H1 (cell line): Measurements from ENCODE around the gene KRT76. TPM values are rescaled to one million over a fixed set of nuclear protein-coding genes. Genes with fewer than 3 reads are reported as not detected.

ENCODE experiments used
- CTCF ChIA-PET: fragments of 300-600 bp; sonication (Branson Sonifier 250); formaldehyde crosslinking; loops from one replicate; lab custom pipeline; 2021; ENCODE audit not compliant: partially characterized antibody; lab: Charles Lee
- POLR2A ChIA-PET: fragments of 300-600 bp; sonication (Branson Sonifier 250); formaldehyde crosslinking; loops from one replicate; lab custom pipeline; 2021; ENCODE audit warnings: inconsistent platforms; ENCODE audit not compliant: partially characterized antibody; lab: Charles Lee
- DNase-seq, 2 experiments: peaks; one replicate each; pipeline versions ENCODE4 v3.0.0 to v3.0.0-alpha.2; 2010 to 2022; ENCODE audit warnings: low spot score in 2 of 2, low read depth in 1 of 2, mixed read lengths in 1 of 2
- FAIRE-seq: peaks from 2 replicates; lab custom pipeline; 2011; peaks lifted over from hg19 to GRCh38; lab: Jason Lieb, UNC
- H2AFZ ChIP-seq: 2 replicates; pipeline ENCODE4 v1.8.1; 2012; ENCODE audit warnings: low read length, inconsistent platforms
- H2AK5ac ChIP-seq: 2 replicates; pipeline ENCODE4 v1.6.1; 2013; ENCODE audit warnings: low read depth, low read length
- H2BK120ac ChIP-seq: replicated peaks from 2 replicates; pipeline ENCODE3; 2013; ENCODE audit warnings: low read depth, low read length, inconsistent platforms
- H2BK12ac ChIP-seq: 2 replicates; pipeline ENCODE4 v1.6.1; 2013; ENCODE audit warnings: low read depth, low read length
- H2BK15ac ChIP-seq: 2 replicates; pipeline ENCODE4 v1.6.1; 2013; ENCODE audit warnings: low read length
- H2BK20ac ChIP-seq: 2 replicates; pipeline ENCODE4 v1.6.1; 2013; ENCODE audit warnings: low read length
- H2BK5ac ChIP-seq: 2 replicates; pipeline ENCODE4 v1.6.1; 2013; ENCODE audit warnings: low read depth, low read length
- H3K14ac ChIP-seq: 2 replicates; pipeline ENCODE4 v1.6.1; 2013; ENCODE audit warnings: inconsistent platforms; ENCODE audit not compliant: insufficient read length
- H3K18ac ChIP-seq: 2 replicates; pipeline ENCODE4 v1.6.1; 2013; ENCODE audit warnings: low read length; ENCODE audit errors: extremely low read depth
- H3K23ac ChIP-seq: 2 replicates; pipeline ENCODE4 v1.6.1; 2013; ENCODE audit warnings: inconsistent platforms; ENCODE audit not compliant: insufficient read length
- H3K23me2 ChIP-seq: 2 replicates; pipeline ENCODE4 v1.6.1; 2013; ENCODE audit warnings: low read depth, low read length
- H3K27ac ChIP-seq: 2 replicates; pipeline ENCODE4 v1.6.1; 2011; ENCODE audit warnings: low read depth, low read length, inconsistent platforms
- H3K27me3 ChIP-seq, 4 experiments: replicated peaks in 1 of 4; 1 replicate in 1 of 4; 2 replicates in 3 of 4; pipeline versions ENCODE4 v1.6.1 to v1.8.1; 2011 to 2013; ENCODE audit warnings: low read length in 3 of 4, mild to moderate bottlenecking in 3 of 4, inconsistent platforms in 2 of 4, mixed read lengths in 2 of 4, moderate library complexity in 1 of 4; ENCODE audit not compliant: control insufficient read depth in 3 of 4, insufficient read depth in 3 of 4; ENCODE audit errors: extremely low read depth in 1 of 4
- H3K36me3 ChIP-seq, 4 experiments: 2 replicates each; pipeline versions ENCODE4 v1.6.1 to v1.8.1; 2011 to 2013; ENCODE audit warnings: mild to moderate bottlenecking in 4 of 4, low read length in 3 of 4, moderate library complexity in 2 of 4, control low read depth in 1 of 4, inconsistent platforms in 1 of 4; ENCODE audit not compliant: insufficient read depth in 4 of 4, control insufficient read depth in 2 of 4
- H3K4ac ChIP-seq: replicated peaks from 2 replicates; pipeline ENCODE3; 2013; ENCODE audit warnings: low read length, low read depth, mixed read lengths, inconsistent platforms; ENCODE audit not compliant: insufficient read length
- H3K4me1 ChIP-seq, 4 experiments: replicated peaks in 1 of 4; 1 replicate in 1 of 4; 2 replicates in 3 of 4; pipeline versions ENCODE4 v1.6.1 to v1.8.1; 2011 to 2013; ENCODE audit warnings: low read length in 3 of 4, inconsistent platforms in 2 of 4, mixed read lengths in 1 of 4; ENCODE audit not compliant: insufficient read depth in 4 of 4, control insufficient read depth in 3 of 4
- H3K4me2 ChIP-seq, 2 experiments: 2 replicates each; pipeline versions ENCODE4 v1.6.1 to v1.8.1; 2011 to 2013; ENCODE audit warnings: low read depth in 2 of 2, low read length in 2 of 2, control low read depth in 1 of 2, inconsistent platforms in 1 of 2, mild to moderate bottlenecking in 1 of 2; ENCODE audit not compliant: insufficient read depth in 1 of 2
- H3K4me3 ChIP-seq, 4 experiments: fragments of 200-600, 300-600 bp in 1 of 4; sonication (generic), shearing (Covaris generic), sonication (Bioruptor Twin) in 1 of 4; 2 replicates each; pipeline versions ENCODE4 v1.5.1 to v1.8.1; 2011 to 2016; ENCODE audit warnings: low read length in 4 of 4, low read depth in 3 of 4, control low read depth in 2 of 4, inconsistent platforms in 2 of 4, mild to moderate bottlenecking in 2 of 4, mixed read lengths in 1 of 4, moderate library complexity in 1 of 4; ENCODE audit not compliant: insufficient read depth in 2 of 4; ENCODE audit errors: extremely low read depth in 1 of 4
- H3K56ac ChIP-seq: replicated peaks from 2 replicates; pipeline ENCODE3; 2013; ENCODE audit warnings: low read depth, mild to moderate bottlenecking, mixed read lengths, low read length, inconsistent platforms; ENCODE audit not compliant: insufficient read length
- H3K79me1 ChIP-seq: 2 replicates; pipeline ENCODE4 v1.6.1; 2013; ENCODE audit warnings: low read depth, low read length, control low read depth
- H3K79me2 ChIP-seq, 2 experiments: 2 replicates each; pipeline versions ENCODE4 v1.6.1 to v1.8.1; 2012 to 2013; ENCODE audit warnings: low read length in 2 of 2, mild to moderate bottlenecking in 2 of 2, inconsistent platforms in 1 of 2; ENCODE audit not compliant: insufficient read depth in 2 of 2, control insufficient read depth in 1 of 2
- H3K9ac ChIP-seq, 4 experiments: replicated peaks in 1 of 4; 1 replicate in 1 of 4; 2 replicates in 3 of 4; pipeline versions ENCODE4 v1.6.1 to v1.8.1; 2011 to 2013; ENCODE audit warnings: low read depth in 3 of 4, low read length in 3 of 4, control low read depth in 2 of 4, mild to moderate bottlenecking in 2 of 4, moderate library complexity in 2 of 4, inconsistent platforms in 1 of 4; ENCODE audit errors: extremely low read depth in 1 of 4
- H3K9me3 ChIP-seq, 2 experiments: 2 replicates each; pipeline versions ENCODE4 v1.6.1 to v1.8.1; 2012 to 2013; ENCODE audit warnings: mild to moderate bottlenecking in 2 of 2, moderate library complexity in 2 of 2, control low read depth in 1 of 2, inconsistent platforms in 1 of 2, low read depth in 1 of 2, low read length in 1 of 2, mixed read lengths in 1 of 2; ENCODE audit not compliant: insufficient read depth in 2 of 2
- H4K20me1 ChIP-seq, 2 experiments: replicated peaks in 1 of 2; 2 replicates each; pipeline versions ENCODE3 to v1.8.1; 2011 to 2013; ENCODE audit warnings: inconsistent platforms in 2 of 2, low read length in 2 of 2, mild to moderate bottlenecking in 1 of 2; ENCODE audit not compliant: insufficient read depth in 2 of 2, control insufficient read depth in 1 of 2
- H4K5ac ChIP-seq: 2 replicates; pipeline ENCODE4 v1.6.1; 2013; ENCODE audit warnings: low read length, low read depth, mixed read lengths, inconsistent platforms; ENCODE audit not compliant: insufficient read length
- H4K8ac ChIP-seq: 2 replicates; pipeline ENCODE4 v1.8.0; 2013; ENCODE audit warnings: mild to moderate bottlenecking, moderate library complexity, low read length, inconsistent platforms; ENCODE audit not compliant: insufficient read depth; ENCODE audit errors: extremely low read depth
- H4K91ac ChIP-seq: replicated peaks from 2 replicates; pipeline ENCODE3; 2013; ENCODE audit warnings: low read length, mixed read lengths, inconsistent platforms; ENCODE audit not compliant: insufficient read length
- NANOG ChIP-seq: IDR thresholded peaks from 2 replicates; pipeline ENCODE4 v1.6.1; 2011; ENCODE audit warnings: low read length, low read depth, mild to moderate bottlenecking, inconsistent platforms; ENCODE audit not compliant: insufficient read depth, poor library complexity, severe bottlenecking
- PHF8 ChIP-seq: fragments of 200-600 bp; sonication (generic); conservative IDR thresholded peaks from 2 replicates; pipeline ENCODE4 v1.7.1; 2012; ENCODE audit warnings: low read depth, mild to moderate bottlenecking, inconsistent platforms, low read length, moderate library complexity
- POLR2A ChIP-seq, 2 experiments: IDR thresholded peaks; 1 replicate in 1 of 2; 2 replicates in 1 of 2; pipeline ENCODE4 v1.6.1; 2011; ENCODE audit warnings: low read depth in 2 of 2, low read length in 2 of 2, mild to moderate bottlenecking in 2 of 2; ENCODE audit errors: control extremely low read depth in 1 of 2
- SRF ChIP-seq: IDR thresholded peaks from 2 replicates; pipeline ENCODE4 v1.6.1; 2011; ENCODE audit warnings: mild to moderate bottlenecking, low read depth, low read length, moderate library complexity
- ZNF274 ChIP-seq: IDR thresholded peaks from 2 replicates; pipeline ENCODE4 v1.7.0; 2012; ENCODE audit warnings: low read length, borderline replicate concordance; ENCODE audit errors: extremely low read depth
- WGBS, 2 experiments: shearing (Covaris generic) in 1 of 2; methylation state at CpG; one replicate each; pipeline versions ENCODE4 v1.1.6 to v1.1.7; 2013 to 2015; ENCODE audit warnings: low lambda C conversion rate in 2 of 2, mixed read lengths in 2 of 2, inconsistent platforms in 1 of 2, low coverage in 1 of 2, missing lambda C conversion rate in 1 of 2; ENCODE audit not compliant: insufficient replicate concordance in 2 of 2, insufficient coverage in 1 of 2, insufficient read length in 1 of 2; ENCODE audit errors: extremely low coverage in 1 of 2, missing lambda C conversion rate in 1 of 2; 5-methylcytosine and 5-hydroxymethylcytosine counted together
- polyA plus RNA-seq, 7 experiments: library from polyadenylated mRNA; depleted of rRNA in 3 of 7; stranded (reverse) in 5 of 7; unstranded in 2 of 7; fragments of >200 nt in 5 of 7; fragments of 200-250 nt in 2 of 7; gene quantifications; 1 replicate in 5 of 7; 2 replicates in 1 of 7; 4 replicates in 1 of 7; pipeline versions ENCODE4 v1.2.1 to v1.2.3, GENCODE V29; 2011 to 2013; ENCODE audit warnings: missing spikeins in 2 of 7, mixed read lengths in 2 of 7
- total RNA-seq: library from RNA; stranded (reverse); fragmentation: NEBNext Ultra II Directional; extraction: Animal tissue kit (Norgen Biotek cat#: 25700); gene quantifications from 2 replicates; pipeline ENCODE4 v1.2.1, GENCODE V29; 2021

Gene KRT76
- total and polyA plus RNA-seq, 2 of the 8 experiments (the other 6 are each of a cell fraction or from before 2014, with no cell fraction given), result not detected

DNA sequence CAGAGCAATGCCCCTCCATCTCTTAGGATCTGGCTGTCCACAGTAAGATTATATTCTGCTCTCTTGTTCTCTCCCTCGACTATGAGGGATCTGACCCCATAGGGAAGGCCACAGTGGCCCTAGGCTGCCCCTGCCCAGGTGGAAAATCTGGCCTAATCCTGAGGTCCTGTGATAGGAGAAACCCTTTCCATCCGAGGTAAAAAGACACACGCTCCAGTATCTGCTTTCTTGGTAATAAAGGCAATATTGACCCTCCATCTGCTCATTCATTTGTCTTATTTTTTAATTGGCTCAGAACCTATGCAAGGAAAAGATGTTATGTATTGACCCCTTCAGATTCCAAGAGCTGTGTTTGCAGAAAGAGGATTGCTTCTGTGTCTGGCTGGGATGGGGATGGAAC, 9.7 kb downstream of the KRT76 start:
- H3K23ac ChIP-seq, result no peak overlapping the region
- no peak overlapping the region for H3K18ac ChIP-seq
- H3K4me3 ChIP-seq, result no peak overlapping the region
- H3K4ac ChIP-seq, result no peak overlapping the region
- no peak overlapping the region for H2BK20ac ChIP-seq
- H3K79me1 ChIP-seq, result no peaks in the 10 kb centered on the region
- WGBS, 2 experiments, result 56% methylated on average over 3 of the region's 3 CpGs; no CpG with 5 or more reads in 1 of the 2 experiments
- TF ChIP-seq ZNF274 (no peak), PHF8 (no peak), NANOG (no peak), POLR2A (IDR thresholded peaks at IDR 0.05; ENCODE audit: control extremely low read depth in 1 of 2, low read depth in 2 of 2, low read length in 2 of 2) (no peak), SRF (no peak)
- no peaks in the 10 kb centered on the region for H3K79me2 ChIP-seq
- no peak overlapping the region for H4K5ac ChIP-seq
- ChIA-PET POLR2A (no interaction called here), CTCF (interaction anchor here (0.9 to 2.0 kb wide), 3 partner anchors 9 to 76 kb away, joined by 3 to 10 read pairs (median 3); no protein-coding TSS in a partner anchor)
- no peaks in the 10 kb centered on the region for H3K4me1 ChIP-seq
- no peak overlapping the region for H2BK120ac ChIP-seq
- H4K20me1 ChIP-seq, result no peaks in the 10 kb centered on the region
- no peak overlapping the region for H3K14ac ChIP-seq
- H3K4me2 ChIP-seq, result no peak overlapping the region
- 0 out of 7 replicates have a peak, but pooled peaks cover 0 to under 1% (median 0%) of the 10 kb centered on the region in 4 experiments for H3K27me3 ChIP-seq
- H2BK5ac ChIP-seq, result no peak overlapping the region
- no peak overlapping the region for H3K56ac ChIP-seq
- no peak overlapping the region for H2AFZ ChIP-seq
- FAIRE-seq (no peak), DNase-seq (no peak)
- H4K91ac ChIP-seq, result no peak overlapping the region
- no peak overlapping the region for H3K9ac ChIP-seq
- no peaks in the 10 kb centered on the region for H3K36me3 ChIP-seq
- H4K8ac ChIP-seq, result no peak overlapping the region
- H3K23me2 ChIP-seq, result no peaks in the 10 kb centered on the region
- H3K9me3 ChIP-seq, result peaks cover 0 to 3% of the 10 kb centered on the region in 2 experiments; a peak in 1 of 4 replicates
- no peak overlapping the region for H2BK15ac ChIP-seq
- H2BK12ac ChIP-seq, result no peak overlapping the region
- no peak overlapping the region for H3K27ac ChIP-seq
- no peak overlapping the region for H2AK5ac ChIP-seq
